ENCODE measurements around the gene PHETA2.

DNA sequence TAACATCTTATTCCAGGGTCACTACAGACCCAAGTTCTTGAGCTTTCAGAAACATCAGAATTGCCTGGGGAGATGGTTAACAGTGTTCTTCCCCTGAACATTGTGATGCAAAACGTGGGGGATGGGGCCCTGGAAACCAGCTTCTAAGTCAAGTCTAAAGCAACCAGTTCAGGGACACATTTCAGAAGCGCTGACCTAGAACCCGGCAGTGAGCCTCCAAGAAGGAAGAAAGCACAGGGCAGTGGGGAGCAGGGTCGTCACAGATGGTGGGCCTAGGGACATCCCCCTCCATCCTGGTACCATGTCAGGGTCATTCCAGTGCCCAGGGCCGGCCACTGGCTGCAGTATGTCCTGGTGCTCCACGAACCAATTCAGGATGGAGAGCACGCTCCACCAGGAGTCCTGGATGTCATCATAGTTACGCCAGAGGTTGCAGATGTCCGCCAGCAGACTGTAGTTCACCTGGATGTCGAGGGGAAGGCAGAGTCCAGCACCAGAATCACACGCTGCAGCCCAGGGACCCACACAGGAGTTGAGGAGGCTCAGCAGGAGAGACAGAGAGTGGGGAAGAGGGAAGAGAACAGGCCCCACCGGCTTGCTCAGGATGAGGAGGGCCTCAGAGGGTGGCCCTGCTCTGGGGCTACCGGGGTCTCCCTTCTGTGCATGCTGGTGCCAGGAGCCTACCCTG lies 8.5 kb upstream of the PHETA2 start:
- no peak for TF ChIP-seq POLR2A (IDR thresholded peaks at IDR 0.05; ENCODE audit: extremely low read depth, insufficient read length)
- TF ChIP-seq, protein P1, sequence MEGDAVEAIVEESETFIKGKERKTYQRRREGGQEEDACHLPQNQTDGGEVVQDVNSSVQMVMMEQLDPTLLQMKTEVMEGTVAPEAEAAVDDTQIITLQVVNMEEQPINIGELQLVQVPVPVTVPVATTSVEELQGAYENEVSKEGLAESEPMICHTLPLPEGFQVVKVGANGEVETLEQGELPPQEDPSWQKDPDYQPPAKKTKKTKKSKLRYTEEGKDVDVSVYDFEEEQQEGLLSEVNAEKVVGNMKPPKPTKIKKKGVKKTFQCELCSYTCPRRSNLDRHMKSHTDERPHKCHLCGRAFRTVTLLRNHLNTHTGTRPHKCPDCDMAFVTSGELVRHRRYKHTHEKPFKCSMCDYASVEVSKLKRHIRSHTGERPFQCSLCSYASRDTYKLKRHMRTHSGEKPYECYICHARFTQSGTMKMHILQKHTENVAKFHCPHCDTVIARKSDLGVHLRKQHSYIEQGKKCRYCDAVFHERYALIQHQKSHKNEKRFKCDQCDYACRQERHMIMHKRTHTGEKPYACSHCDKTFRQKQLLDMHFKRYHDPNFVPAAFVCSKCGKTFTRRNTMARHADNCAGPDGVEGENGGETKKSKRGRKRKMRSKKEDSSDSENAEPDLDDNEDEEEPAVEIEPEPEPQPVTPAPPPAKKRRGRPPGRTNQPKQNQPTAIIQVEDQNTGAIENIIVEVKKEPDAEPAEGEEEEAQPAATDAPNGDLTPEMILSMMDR (IDR thresholded peaks at IDR 0.05; ENCODE audit: low read depth, low read length): no peak
